Measurements from ENCODE around the gene STX1B. TPM values are rescaled to one million over a fixed set of nuclear protein-coding genes. Genes with fewer than 3 reads are reported as not detected.

Gene STX1B
- total and polyA plus RNA-seq, 12 donors, result 0.17 to 5.3 (median 1.6) TPM; not detected in 2

DNA sequence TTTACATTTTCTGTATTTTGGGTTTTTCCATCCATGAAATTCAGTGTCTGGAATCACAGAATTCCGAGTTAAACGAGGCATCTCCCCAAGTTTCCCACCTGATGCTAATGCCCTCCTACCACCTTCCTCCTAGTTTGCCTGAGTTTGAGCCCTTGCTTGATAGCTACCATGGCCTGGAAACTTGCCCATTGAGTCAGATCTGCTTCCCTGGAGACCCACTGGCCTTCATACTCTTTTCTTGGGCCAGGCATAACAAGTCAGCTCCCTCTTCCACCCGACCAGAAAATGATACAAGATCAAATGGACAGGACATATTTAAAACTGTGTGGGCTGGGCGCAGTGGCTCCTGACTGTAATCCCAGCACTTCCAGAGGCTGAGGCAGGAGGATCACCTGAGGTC lies 42.6 kb downstream of the STX1B start:
- no peak for TF ChIP-seq POLR2A (IDR thresholded peaks at IDR 0.05)
- TF ChIP-seq, protein P1, sequence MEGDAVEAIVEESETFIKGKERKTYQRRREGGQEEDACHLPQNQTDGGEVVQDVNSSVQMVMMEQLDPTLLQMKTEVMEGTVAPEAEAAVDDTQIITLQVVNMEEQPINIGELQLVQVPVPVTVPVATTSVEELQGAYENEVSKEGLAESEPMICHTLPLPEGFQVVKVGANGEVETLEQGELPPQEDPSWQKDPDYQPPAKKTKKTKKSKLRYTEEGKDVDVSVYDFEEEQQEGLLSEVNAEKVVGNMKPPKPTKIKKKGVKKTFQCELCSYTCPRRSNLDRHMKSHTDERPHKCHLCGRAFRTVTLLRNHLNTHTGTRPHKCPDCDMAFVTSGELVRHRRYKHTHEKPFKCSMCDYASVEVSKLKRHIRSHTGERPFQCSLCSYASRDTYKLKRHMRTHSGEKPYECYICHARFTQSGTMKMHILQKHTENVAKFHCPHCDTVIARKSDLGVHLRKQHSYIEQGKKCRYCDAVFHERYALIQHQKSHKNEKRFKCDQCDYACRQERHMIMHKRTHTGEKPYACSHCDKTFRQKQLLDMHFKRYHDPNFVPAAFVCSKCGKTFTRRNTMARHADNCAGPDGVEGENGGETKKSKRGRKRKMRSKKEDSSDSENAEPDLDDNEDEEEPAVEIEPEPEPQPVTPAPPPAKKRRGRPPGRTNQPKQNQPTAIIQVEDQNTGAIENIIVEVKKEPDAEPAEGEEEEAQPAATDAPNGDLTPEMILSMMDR (IDR thresholded peaks at IDR 0.05), result no peak
- Histone ChIP-seq H3K9me3 (replicated peaks in 1 of 3) (no peaks in the 10 kb centered on the region), H3K4me1 (replicated peaks in 1 of 2) (no peaks in the 10 kb centered on the region), H3K36me3 (replicated peaks in 1 of 2) (peaks cover 0 to 100% of the 10 kb centered on the region in 2 donors), H3K4me3 (no peak overlapping the region), H3K27ac (no peak overlapping the region), H3K27me3 (no peaks in the 10 kb centered on the region)
- WGBS, 4 donors, result 72 to 94% (median 79%) methylated on average over 4 of the region's 4 CpGs
- intact Hi-C loops (cut with DNase I), result no loop called here
- DNase-seq, result no peak

DNA sequence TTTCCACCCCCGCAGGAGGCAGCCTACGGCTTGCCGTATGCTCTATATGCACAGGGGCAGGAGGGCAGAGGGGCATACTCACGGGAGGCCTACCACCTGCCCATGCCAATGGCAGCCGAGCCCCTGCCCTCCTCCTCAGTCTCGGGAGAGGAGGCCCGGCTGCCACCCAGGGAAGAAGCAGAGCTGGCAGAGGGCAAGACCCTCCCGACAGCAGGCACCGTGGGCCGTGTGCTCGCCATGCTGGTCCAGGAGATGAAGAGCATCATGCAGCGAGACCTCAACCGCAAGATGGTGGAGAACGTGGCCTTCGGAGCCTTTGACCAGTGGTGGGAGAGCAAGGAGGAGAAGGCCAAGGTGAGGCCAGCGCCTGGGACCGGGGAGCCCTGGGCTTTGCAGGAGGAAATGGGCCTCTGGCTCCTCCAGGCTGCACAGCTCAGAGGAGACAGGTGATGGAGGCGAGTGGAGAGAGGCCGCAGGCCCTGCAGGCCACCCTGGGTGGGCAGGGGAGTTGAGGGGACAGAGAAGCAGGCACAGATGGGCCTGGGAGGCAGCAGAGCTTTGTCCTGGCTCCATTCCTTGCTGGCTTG lies 44.3 kb downstream of the STX1B start:
- Histone ChIP-seq H3K9me3 (replicated peaks in 1 of 3) (no peaks in the 10 kb centered on the region), H3K27ac (no peak overlapping the region), H3K36me3 (replicated peaks in 1 of 2) (peaks cover 0 to 100% of the 10 kb centered on the region in 2 donors), H3K27me3 (no peaks in the 10 kb centered on the region), H3K4me1 (replicated peaks in 1 of 2) (no peaks in the 10 kb centered on the region), H3K4me3 (no peak overlapping the region)
- WGBS, 4 donors, result 90 to 92% (median 91%) methylated on average over 17 to 19 of the region's 19 CpGs
- DNase-seq, result no peak
- TF ChIP-seq, protein P1 (IDR thresholded peaks at IDR 0.05), result no peak
- intact Hi-C loops (cut with DNase I), result no loop called here

DNA sequence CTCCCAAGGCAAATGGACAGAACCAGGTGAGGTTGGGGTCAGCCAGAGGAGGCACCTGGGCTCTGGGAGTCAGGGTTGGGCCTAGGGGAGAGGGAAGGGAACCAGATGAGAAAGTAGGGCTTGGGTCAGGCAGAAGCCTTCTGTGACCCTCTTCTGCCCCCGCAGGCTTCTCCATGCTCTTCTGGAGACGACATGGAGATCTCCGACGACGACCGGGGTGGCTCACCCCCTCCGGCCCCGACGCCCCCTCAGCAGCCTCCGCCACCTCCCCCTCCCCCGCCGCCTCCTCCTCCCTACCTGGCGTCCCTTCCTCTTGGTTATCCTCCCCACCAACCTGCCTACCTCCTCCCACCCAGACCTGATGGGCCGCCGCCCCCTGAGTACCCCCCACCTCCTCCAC lies 45.0 kb downstream of the STX1B start:
- intact Hi-C loops (cut with DNase I), result no loop called here
- no peak for DNase-seq

DNA sequence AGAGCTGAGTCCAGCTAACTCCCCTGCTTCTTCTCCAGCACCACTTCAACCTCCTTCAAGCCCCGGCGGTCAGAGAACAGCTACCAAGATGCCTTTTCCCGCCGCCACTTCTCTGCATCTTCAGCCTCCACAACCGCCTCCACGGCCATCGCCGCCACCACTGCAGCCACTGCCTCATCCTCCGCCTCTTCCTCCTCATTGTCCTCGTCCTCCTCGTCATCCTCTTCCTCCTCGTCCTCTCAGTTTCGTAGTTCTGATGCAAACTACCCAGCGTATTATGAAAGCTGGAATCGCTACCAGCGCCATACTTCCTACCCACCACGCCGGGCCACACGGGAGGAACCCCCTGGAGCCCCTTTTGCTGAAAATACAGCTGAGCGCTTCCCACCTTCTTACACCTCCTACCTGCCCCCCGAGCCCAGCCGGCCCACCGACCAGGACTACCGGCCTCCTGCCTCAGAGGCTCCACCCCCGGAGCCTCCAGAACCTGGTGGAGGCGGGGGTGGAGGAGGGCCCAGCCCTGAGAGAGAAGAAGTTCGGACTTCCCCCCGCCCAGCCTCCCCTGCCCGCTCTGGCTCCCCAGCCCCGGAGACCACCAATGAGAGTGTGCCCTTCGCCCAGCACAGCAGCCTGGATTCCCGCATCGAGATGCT lies 45.7 kb downstream of the STX1B start:
- Histone ChIP-seq H3K36me3 (replicated peaks in 1 of 2) (peaks cover 0 to 100% of the 10 kb centered on the region in 2 donors), H3K4me3 (no peak overlapping the region), H3K9me3 (replicated peaks in 1 of 3) (no peaks in the 10 kb centered on the region), H3K27me3 (no peaks in the 10 kb centered on the region), H3K27ac (no peak overlapping the region), H3K4me1 (replicated peaks in 1 of 2) (no peaks in the 10 kb centered on the region)
- intact Hi-C loops (cut with DNase I), result no loop called here
- TF ChIP-seq, protein P1 (IDR thresholded peaks at IDR 0.05), result no peak
- no peak for TF ChIP-seq POLR2A (IDR thresholded peaks at IDR 0.05)
- DNase-seq, result no peak
- 86 to 90% (median 89%) methylated on average over 32 to 33 of the region's 33 CpGs for WGBS, 4 donors

More for the DNA sequence above, 45.0 kb downstream of the STX1B start:
- Histone ChIP-seq H3K9me3 (replicated peaks in 1 of 3) (no peaks in the 10 kb centered on the region), H3K27ac (no peak overlapping the region), H3K4me3 (no peak overlapping the region), H3K4me1 (replicated peaks in 1 of 2) (no peaks in the 10 kb centered on the region), H3K27me3 (no peaks in the 10 kb centered on the region), H3K36me3 (replicated peaks in 1 of 2) (peaks cover 0 to 100% of the 10 kb centered on the region in 2 donors)
- no peak for TF ChIP-seq POLR2A (IDR thresholded peaks at IDR 0.05)
- TF ChIP-seq, protein P1 (IDR thresholded peaks at IDR 0.05), result no peak
- 81 to 87% (median 86%) methylated on average over 9 to 15 of the region's 15 CpGs for WGBS, 4 donors
